Parathyroid adenoma (tissue), 2 donors: Measurements from ENCODE around the gene ITPR2.

Experiments used
- H2AFZ ChIP-seq: fragments of 300-600 bp; sonication (generic); one replicate; pipeline ENCODE4 v1.7.0; 2017; ENCODE audit warnings: antibody characterized with exemption, mild to moderate bottlenecking
- H3K27ac ChIP-seq: fragments of 300-600 bp; sonication (generic); one replicate; pipeline ENCODE4 v1.7.0; 2017
- H3K27me3 ChIP-seq: fragments of 300-600 bp; sonication (generic); one replicate; pipeline ENCODE4 v1.7.0; 2017; ENCODE audit warnings: low read length; ENCODE audit not compliant: control insufficient read depth, insufficient read depth
- H3K36me3 ChIP-seq: fragments of 300-600 bp; sonication (generic); one replicate; pipeline ENCODE4 v1.7.0; 2017; ENCODE audit warnings: low read length; ENCODE audit not compliant: control insufficient read depth, insufficient read depth
- H3K4me1 ChIP-seq: fragments of 300-600 bp; sonication (generic); one replicate; pipeline ENCODE4 v1.7.0; 2017; ENCODE audit warnings: control low read depth
- H3K4me2 ChIP-seq: fragments of 300-600 bp; sonication (generic); one replicate; pipeline ENCODE4 v1.7.0; 2017; ENCODE audit warnings: low read length
- H3K4me3 ChIP-seq: fragments of 300-600 bp; sonication (generic); one replicate; pipeline ENCODE4 v1.7.0; 2017; ENCODE audit warnings: low read depth, low read length
- H3K79me2 ChIP-seq: fragments of 300-600 bp; sonication (generic); one replicate; pipeline ENCODE4 v1.7.0; 2017; ENCODE audit warnings: control low read depth
- H3K9ac ChIP-seq: fragments of 300-600 bp; sonication (generic); one replicate; pipeline ENCODE4 v1.7.0; 2017; ENCODE audit warnings: mild to moderate bottlenecking
- H3K9me3 ChIP-seq: fragments of 300-600 bp; sonication (generic); one replicate; pipeline ENCODE4 v1.7.0; 2017; ENCODE audit warnings: low read length; ENCODE audit not compliant: control insufficient read depth
- TF ChIP-seq, protein P1 (sequence below): fragments of 300-600 bp; sonication (generic); IDR thresholded peaks from one replicate; pipeline ENCODE4 v1.7.0; 2017; ENCODE audit warnings: antibody characterized with exemption, mild to moderate bottlenecking
- donor health status: primary hyperparathyroidism.

The ITPR2 gene

DNA sequence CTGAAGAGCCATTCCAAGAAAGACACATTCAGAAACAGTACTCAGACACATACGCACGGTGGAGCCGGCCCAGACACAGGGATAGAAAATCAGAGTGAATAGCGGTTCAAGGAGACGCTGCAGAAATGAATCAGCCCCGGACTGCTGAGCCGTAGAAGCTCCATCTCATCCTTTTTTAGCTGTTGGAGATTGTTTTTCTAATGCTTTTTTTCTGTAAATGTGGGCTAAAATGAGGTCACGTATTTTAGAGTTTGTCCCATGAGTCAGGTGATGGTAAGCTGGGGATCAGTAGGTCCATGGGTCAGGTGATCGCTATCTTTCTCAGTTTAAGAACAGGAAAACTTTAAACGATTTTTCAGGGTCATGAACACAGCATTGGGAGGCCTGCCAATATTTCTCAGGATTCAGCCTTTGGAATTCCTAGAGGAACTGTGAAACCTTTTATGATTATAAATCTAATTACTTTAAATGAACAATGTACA lies 202.4 kb downstream of the ITPR2 start:
- Histone ChIP-seq H3K9me3 (no peaks in the 10 kb centered on the region), H3K36me3 (no peaks in the 10 kb centered on the region), H3K4me3 (no peak overlapping the region), H2AFZ (no peak overlapping the region), H3K79me2 (no peaks in the 10 kb centered on the region), H3K27me3 (no peaks in the 10 kb centered on the region), H3K9ac (no peak overlapping the region), H3K4me2 (peak overlapping the region; percentile 14), H3K27ac (no peak overlapping the region), H3K4me1 (no peaks in the 10 kb centered on the region)
- TF ChIP-seq, protein P1, sequence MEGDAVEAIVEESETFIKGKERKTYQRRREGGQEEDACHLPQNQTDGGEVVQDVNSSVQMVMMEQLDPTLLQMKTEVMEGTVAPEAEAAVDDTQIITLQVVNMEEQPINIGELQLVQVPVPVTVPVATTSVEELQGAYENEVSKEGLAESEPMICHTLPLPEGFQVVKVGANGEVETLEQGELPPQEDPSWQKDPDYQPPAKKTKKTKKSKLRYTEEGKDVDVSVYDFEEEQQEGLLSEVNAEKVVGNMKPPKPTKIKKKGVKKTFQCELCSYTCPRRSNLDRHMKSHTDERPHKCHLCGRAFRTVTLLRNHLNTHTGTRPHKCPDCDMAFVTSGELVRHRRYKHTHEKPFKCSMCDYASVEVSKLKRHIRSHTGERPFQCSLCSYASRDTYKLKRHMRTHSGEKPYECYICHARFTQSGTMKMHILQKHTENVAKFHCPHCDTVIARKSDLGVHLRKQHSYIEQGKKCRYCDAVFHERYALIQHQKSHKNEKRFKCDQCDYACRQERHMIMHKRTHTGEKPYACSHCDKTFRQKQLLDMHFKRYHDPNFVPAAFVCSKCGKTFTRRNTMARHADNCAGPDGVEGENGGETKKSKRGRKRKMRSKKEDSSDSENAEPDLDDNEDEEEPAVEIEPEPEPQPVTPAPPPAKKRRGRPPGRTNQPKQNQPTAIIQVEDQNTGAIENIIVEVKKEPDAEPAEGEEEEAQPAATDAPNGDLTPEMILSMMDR: no peak

- Histone ChIP-seq H3K9ac (no peak overlapping the region), H3K4me2 (no peak overlapping the region), H3K4me3 (no peak overlapping the region), H2AFZ (no peak overlapping the region), H3K9me3 (no peaks in the 10 kb centered on the region), H3K27me3 (no peaks in the 10 kb centered on the region), H3K27ac (no peak overlapping the region), H3K4me1 (no peaks in the 10 kb centered on the region), H3K79me2 (no peaks in the 10 kb centered on the region), H3K36me3 (no peaks in the 10 kb centered on the region)
- TF ChIP-seq, protein P1: no peak
Observed at GRCh38 chr12:26629864-26630263, 203.1 kb downstream of the ITPR2 start.

DNA sequence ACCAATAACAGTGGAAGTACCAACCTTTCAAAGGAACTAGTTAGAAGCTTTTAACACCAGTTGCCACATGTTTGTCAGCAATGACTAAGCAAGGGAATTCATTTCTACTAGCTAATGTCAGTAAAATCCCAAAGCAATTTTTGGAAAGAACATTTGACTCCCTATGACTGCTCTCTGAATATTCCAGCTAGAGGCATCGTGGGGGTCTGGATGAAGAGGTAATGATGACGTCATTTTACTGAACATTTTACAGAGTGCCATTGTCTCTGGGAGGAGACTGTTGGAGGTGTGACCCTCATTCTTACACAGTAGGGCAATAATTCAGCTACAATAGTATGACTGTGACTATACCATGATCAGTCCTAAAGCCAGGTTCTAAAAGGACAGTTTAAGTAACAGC lies 204.8 kb downstream of the ITPR2 start:
- H3K4me1 ChIP-seq: no peaks in the 10 kb centered on the region
- no peak overlapping the region for H3K27ac ChIP-seq
- H3K27me3 ChIP-seq: no peaks in the 10 kb centered on the region
- H3K9ac ChIP-seq: no peak overlapping the region
- H3K36me3 ChIP-seq: no peaks in the 10 kb centered on the region
- no peak overlapping the region for H3K4me2 ChIP-seq
- H3K79me2 ChIP-seq: no peaks in the 10 kb centered on the region
- no peak overlapping the region for H3K4me3 ChIP-seq
- no peaks in the 10 kb centered on the region for H3K9me3 ChIP-seq
- no peak overlapping the region for H2AFZ ChIP-seq
- TF ChIP-seq, protein P1: no peak

DNA sequence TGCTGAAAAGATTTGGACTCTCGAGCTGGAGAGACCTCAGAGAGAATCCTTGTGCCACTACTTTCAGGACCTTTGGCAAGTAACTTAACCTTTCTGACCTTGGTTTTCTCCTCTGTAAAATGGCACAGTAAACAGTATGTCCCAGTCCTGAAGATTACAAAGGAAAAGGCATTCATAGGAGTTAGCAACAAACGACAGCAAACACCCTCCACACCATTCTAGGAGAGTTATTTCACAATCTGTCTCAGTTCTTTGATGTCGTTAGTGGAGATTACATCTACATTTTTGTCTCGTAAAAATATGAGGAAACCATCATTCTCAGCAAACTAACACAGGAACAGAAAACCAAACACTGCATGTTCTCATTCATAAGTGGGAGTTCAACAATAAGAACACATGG lies 205.7 kb downstream of the ITPR2 start:
- Histone ChIP-seq H3K4me2 (no peak overlapping the region), H3K79me2 (no peaks in the 10 kb centered on the region), H3K27me3 (no peaks in the 10 kb centered on the region), H3K4me3 (no peak overlapping the region), H3K9ac (no peak overlapping the region), H3K27ac (no peak overlapping the region), H2AFZ (no peak overlapping the region), H3K36me3 (no peaks in the 10 kb centered on the region), H3K4me1 (no peaks in the 10 kb centered on the region), H3K9me3 (no peaks in the 10 kb centered on the region)
- TF ChIP-seq, protein P1: no peak

DNA sequence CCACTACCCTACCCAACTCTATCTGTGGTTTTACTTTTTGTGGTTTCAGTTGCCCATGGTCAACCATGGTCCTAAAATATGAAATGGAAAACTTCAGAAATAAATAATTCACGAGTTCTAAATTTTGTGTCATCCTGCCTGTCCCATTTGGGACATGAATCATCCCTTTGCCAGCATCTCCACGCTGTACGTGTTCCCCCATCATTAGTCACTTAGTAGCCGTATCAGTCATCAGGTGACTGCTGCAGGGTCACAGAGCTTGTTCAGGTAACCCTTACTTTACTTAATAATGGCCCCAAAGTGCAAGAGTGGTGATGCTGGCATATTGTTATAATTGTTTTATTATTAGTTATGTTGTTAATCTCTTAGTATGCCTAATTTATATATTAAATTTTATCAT lies 209.9 kb downstream of the ITPR2 start:
- H2AFZ ChIP-seq: no peak overlapping the region
- no peak overlapping the region for H3K27ac ChIP-seq
- H3K4me3 ChIP-seq: no peak overlapping the region
- H3K79me2 ChIP-seq: no peaks in the 10 kb centered on the region
- no peak overlapping the region for H3K9ac ChIP-seq
- H3K36me3 ChIP-seq: no peaks in the 10 kb centered on the region
- no peaks in the 10 kb centered on the region for H3K9me3 ChIP-seq
- no peak overlapping the region for H3K4me2 ChIP-seq
- H3K4me1 ChIP-seq: no peaks in the 10 kb centered on the region
- TF ChIP-seq, protein P1: no peak
- no peaks in the 10 kb centered on the region for H3K27me3 ChIP-seq
